Parathyroid adenoma (tissue), 2 donors: ENCODE measurements around the gene LRP8.

ENCODE experiments used
- H2AFZ ChIP-seq: fragments of 300-600 bp; sonication (generic); one replicate; pipeline ENCODE4 v1.7.0; 2017; ENCODE audit warnings: antibody characterized with exemption, mild to moderate bottlenecking
- H3K27ac ChIP-seq: fragments of 300-600 bp; sonication (generic); one replicate; pipeline ENCODE4 v1.7.0; 2017
- H3K27me3 ChIP-seq: fragments of 300-600 bp; sonication (generic); one replicate; pipeline ENCODE4 v1.7.0; 2017; ENCODE audit warnings: low read length; ENCODE audit not compliant: control insufficient read depth, insufficient read depth
- H3K36me3 ChIP-seq: fragments of 300-600 bp; sonication (generic); one replicate; pipeline ENCODE4 v1.7.0; 2017; ENCODE audit warnings: low read length; ENCODE audit not compliant: control insufficient read depth, insufficient read depth
- H3K4me1 ChIP-seq: fragments of 300-600 bp; sonication (generic); one replicate; pipeline ENCODE4 v1.7.0; 2017; ENCODE audit warnings: control low read depth
- H3K4me2 ChIP-seq: fragments of 300-600 bp; sonication (generic); one replicate; pipeline ENCODE4 v1.7.0; 2017; ENCODE audit warnings: low read length
- H3K4me3 ChIP-seq: fragments of 300-600 bp; sonication (generic); one replicate; pipeline ENCODE4 v1.7.0; 2017; ENCODE audit warnings: low read depth, low read length
- H3K79me2 ChIP-seq: fragments of 300-600 bp; sonication (generic); one replicate; pipeline ENCODE4 v1.7.0; 2017; ENCODE audit warnings: control low read depth
- H3K9ac ChIP-seq: fragments of 300-600 bp; sonication (generic); one replicate; pipeline ENCODE4 v1.7.0; 2017; ENCODE audit warnings: mild to moderate bottlenecking
- H3K9me3 ChIP-seq: fragments of 300-600 bp; sonication (generic); one replicate; pipeline ENCODE4 v1.7.0; 2017; ENCODE audit warnings: low read length; ENCODE audit not compliant: control insufficient read depth
- TF ChIP-seq, protein P1 (sequence below): fragments of 300-600 bp; sonication (generic); IDR thresholded peaks from one replicate; pipeline ENCODE4 v1.7.0; 2017; ENCODE audit warnings: antibody characterized with exemption, mild to moderate bottlenecking
- donor health status: primary hyperparathyroidism.

Gene LRP8

DNA sequence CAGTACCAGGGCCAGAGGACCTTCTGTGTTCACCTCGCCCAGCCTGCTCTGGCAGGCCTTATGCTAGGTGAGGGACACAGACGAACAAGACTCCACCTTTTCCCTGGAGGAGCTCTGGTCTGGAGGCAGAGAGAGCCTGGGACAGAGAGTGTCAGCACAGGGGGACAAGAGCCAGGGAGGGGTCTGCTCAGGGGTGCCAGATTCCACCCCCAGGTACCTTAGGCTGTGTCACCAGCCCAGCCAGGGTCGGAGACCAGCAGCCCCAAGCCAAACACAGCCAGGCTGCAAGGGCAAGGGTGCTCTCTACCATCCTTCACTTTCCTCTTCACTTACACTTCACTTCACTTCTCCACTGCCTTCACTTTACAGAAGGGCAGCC is 4.3 kb upstream of the LRP8 start:
- no peaks in the 10 kb centered on the region for H3K79me2 ChIP-seq
- no peak overlapping the region for H3K9ac ChIP-seq
- TF ChIP-seq, protein P1, sequence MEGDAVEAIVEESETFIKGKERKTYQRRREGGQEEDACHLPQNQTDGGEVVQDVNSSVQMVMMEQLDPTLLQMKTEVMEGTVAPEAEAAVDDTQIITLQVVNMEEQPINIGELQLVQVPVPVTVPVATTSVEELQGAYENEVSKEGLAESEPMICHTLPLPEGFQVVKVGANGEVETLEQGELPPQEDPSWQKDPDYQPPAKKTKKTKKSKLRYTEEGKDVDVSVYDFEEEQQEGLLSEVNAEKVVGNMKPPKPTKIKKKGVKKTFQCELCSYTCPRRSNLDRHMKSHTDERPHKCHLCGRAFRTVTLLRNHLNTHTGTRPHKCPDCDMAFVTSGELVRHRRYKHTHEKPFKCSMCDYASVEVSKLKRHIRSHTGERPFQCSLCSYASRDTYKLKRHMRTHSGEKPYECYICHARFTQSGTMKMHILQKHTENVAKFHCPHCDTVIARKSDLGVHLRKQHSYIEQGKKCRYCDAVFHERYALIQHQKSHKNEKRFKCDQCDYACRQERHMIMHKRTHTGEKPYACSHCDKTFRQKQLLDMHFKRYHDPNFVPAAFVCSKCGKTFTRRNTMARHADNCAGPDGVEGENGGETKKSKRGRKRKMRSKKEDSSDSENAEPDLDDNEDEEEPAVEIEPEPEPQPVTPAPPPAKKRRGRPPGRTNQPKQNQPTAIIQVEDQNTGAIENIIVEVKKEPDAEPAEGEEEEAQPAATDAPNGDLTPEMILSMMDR: no peak

DNA sequence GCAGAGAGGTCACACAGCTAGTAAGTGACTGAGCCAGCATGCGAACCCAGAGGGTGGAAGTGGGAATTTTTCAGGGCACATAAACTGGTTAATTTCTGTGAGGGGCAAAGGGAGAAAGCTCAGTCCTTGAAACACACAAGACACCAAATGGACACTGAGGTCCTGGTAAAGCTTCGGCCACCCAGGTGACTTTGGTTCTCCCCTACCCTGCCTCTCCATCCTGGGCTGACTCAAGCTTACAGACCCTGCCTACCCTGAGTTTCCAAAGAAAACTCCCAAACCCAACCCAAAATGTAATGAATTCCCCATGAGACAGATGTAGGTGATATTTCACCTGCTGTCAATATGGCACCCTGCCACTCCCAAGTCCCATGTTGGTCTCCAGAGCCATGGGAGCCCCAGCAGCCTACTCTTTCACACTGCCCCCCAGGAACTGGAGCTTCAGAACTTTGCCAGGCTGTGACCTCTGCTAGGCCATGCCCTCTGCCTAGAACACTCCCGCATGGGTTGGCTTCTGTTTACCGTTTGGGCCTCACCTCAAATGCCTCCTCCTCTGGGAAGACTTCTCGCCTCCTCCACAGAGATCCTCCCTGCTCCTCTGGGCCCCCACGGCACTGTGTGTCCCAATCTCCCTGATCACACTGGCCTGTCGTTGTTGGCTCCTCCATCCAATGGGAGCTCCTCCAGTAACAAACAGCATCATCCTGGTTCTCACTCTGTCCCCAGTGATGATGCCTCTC is 3.7 kb upstream of the LRP8 start:
- H3K4me2 ChIP-seq: no peak overlapping the region
- no peak overlapping the region for H3K4me3 ChIP-seq
- H3K36me3 ChIP-seq: no peaks in the 10 kb centered on the region
- TF ChIP-seq, protein P1: no peak
- no peaks in the 10 kb centered on the region for H3K9me3 ChIP-seq
- no peaks in the 10 kb centered on the region for H3K79me2 ChIP-seq
- H3K27me3 ChIP-seq: no peaks in the 10 kb centered on the region
- no peak overlapping the region for H2AFZ ChIP-seq
- H3K4me1 ChIP-seq: no peaks in the 10 kb centered on the region
- no peak overlapping the region for H3K9ac ChIP-seq
- no peak overlapping the region for H3K27ac ChIP-seq

More for the DNA sequence above, 4.3 kb upstream of the LRP8 start:
- H3K9me3 ChIP-seq: no peaks in the 10 kb centered on the region
- no peaks in the 10 kb centered on the region for H3K27me3 ChIP-seq
- no peak overlapping the region for H3K4me2 ChIP-seq
- no peak overlapping the region for H3K4me3 ChIP-seq
- no peak overlapping the region for H2AFZ ChIP-seq
- no peak overlapping the region for H3K27ac ChIP-seq
- H3K4me1 ChIP-seq: no peaks in the 10 kb centered on the region
- no peaks in the 10 kb centered on the region for H3K36me3 ChIP-seq

DNA sequence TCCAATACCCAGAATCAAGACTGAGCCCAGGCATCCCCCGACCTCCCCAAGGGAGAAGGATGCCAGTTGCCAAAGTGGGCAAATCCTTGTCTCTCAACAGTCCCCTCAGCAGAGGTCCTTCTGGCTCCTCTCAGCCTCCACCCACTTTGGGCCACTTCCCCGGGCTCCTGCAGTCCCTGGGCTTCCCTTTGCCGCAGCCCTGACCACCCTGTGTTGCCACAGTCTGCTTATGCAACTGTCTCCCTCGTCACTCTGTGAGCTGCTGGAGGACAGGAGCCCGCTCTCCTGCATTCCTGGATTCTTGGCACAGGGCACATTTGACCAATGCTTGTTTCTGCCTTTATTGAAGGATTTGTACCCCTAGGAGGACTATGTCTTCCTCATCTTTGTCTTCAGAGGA is 2.9 kb upstream of the LRP8 start:
- Histone ChIP-seq H3K27me3 (no peaks in the 10 kb centered on the region), H2AFZ (no peak overlapping the region)
- TF ChIP-seq, protein P1: no peak

DNA sequence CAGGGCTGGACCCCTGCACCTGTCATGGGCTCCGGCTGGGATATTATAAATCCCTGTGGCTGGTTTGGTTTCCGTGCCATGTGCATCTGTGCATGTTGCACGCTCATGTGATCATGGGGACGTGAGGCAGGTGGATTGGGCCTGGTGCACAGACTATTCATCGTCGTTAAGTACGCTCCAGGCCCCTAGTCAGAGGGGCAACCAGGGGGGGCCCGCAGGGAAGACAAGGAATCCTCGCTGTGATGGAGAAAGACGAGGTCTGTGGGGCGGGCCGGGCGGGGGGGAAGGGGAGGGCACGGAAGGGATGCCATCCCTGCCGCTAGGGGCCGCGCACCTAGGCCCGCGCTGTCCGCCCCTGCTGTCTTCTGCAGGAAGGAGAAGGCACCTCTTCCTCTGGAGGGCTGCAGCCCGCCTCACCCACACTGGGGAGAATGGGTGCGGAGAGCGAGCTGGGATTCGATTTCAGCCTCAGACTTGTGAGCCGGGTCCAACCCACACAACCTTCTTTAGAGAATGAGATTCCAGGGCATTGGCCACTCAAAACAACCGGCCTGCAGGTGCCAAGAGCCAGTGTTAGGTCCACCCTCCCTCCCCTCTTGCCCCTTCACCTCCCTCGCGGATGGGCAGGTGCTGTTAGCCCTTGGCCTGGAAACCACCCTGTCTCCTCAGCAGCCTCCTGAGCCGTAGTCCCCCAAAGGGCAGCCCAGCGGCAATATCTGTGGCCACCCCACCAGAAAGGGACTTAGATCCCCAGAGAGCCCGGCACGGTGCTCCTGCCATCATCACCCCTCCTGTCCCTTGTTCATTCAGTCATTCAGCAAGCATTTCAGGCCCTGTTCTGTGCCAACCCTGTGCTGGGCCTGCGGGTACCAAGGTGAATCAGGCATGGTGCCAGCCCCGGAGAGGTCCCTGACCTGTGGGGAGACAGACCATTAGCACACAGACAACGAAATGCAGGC is 950 bp upstream of the LRP8 start:
- H2AFZ ChIP-seq: no peak overlapping the region
- H3K4me3 ChIP-seq: no peak overlapping the region
- TF ChIP-seq, protein P1: no peak
- H3K27me3 ChIP-seq: no peaks in the 10 kb centered on the region
- H3K9me3 ChIP-seq: no peaks in the 10 kb centered on the region
- H3K4me2 ChIP-seq: no peak overlapping the region
- no peak overlapping the region for H3K9ac ChIP-seq
- H3K27ac ChIP-seq: no peak overlapping the region
- H3K4me1 ChIP-seq: no peaks in the 10 kb centered on the region
- H3K36me3 ChIP-seq: no peaks in the 10 kb centered on the region
- H3K79me2 ChIP-seq: no peaks in the 10 kb centered on the region

More for the DNA sequence above, 2.9 kb upstream of the LRP8 start:
- Histone ChIP-seq H3K4me3 (no peak overlapping the region), H3K79me2 (no peaks in the 10 kb centered on the region), H3K36me3 (no peaks in the 10 kb centered on the region), H3K27ac (no peak overlapping the region), H3K4me2 (no peak overlapping the region), H3K9me3 (no peaks in the 10 kb centered on the region), H3K4me1 (no peaks in the 10 kb centered on the region), H3K9ac (no peak overlapping the region)
